GM19463 (cell line): ENCODE results near the gene ABTB1.
A peak's percentile ranks its signal among the peaks of the same experiment; 100 is the strongest.

Source experiments
- ATAC-seq: cut with Tn5 transposase; IDR thresholded peaks from one replicate; pipeline ENCODE4 v1.9.1; 2021; ENCODE audit warnings: mild to moderate bottlenecking, moderate library complexity; ENCODE audit not compliant: unreplicated experiment

The ABTB1 gene

GRCh38 chr3:127672429-127673190 lies at the start of gene ABTB1:
Gene ABTB1 (plus strand): TSS chr3:127672952. CDS start chr3:127673026, 74 bp downstream.
- ATAC-seq: peak; percentile 79

DNA sequence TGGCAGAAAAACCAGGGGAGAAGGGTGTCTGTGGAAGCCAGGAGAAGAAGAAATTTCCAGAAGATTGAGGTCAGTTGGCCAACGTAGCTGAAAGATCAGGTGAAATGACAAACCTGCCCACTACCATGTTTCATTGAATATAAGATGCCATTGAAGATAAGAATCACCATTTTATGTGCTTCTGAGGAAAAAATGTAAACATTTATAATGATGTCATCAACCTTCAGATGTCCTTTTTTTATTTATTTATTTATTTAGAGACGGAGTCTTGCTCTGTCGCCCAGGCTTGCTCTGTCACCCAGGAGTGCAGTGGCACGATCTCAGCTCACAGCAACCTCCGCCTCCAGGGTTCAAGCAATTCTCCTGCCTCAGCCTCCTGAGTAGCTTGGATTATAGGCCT lies 48.7 kb upstream of the ABTB1 start:
- ATAC-seq: no peak

DNA sequence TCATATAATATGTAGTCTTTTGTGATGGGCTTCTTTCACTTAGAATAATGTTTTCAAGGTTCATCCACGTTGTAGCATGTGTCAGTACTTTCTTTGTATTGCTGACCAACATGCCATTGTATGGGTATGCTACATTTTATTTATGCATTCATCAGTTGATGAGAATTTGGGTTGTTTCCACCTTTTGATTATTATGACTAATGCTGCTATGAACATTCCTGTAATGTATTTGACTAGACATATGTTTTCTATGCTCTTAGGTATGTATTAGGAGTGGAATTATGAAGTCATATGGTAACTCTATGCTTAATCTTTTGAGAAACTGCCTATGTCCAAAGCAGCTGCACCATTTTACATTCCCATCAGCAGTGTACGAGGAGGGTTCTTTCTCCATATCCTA lies 46.9 kb upstream of the ABTB1 start:
- ATAC-seq: no peak

DNA sequence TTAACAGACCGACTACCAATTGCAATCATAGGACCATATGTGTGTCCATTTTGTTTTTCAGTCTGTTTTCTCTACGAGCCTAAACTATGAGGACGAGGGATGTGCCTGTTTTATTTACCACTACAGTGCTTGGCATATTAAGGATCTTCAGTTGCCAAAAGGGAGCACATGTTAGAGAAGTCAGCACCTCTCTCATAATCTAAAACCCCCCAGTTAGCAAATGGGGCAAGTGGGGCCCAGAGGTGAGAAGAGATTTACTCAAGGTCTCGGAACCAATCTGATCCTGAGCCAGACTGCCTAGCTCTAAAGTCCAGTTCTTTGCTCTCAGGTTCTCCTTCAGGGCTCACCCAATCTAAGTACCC lies 44.3 kb upstream of the ABTB1 start:
- no peak for ATAC-seq

- no peak for ATAC-seq
Measured at GRCh38 chr3:127628788-127629466, 43.8 kb upstream of the ABTB1 start, which contains the start of gene PODXL2. Gene PODXL2 (plus strand): TSS chr3:127629185. CDS start chr3:127629220, 35 bp downstream.

GRCh38 chr3:127629467-127630403 lies 43.0 kb upstream of the ABTB1 start:
- ATAC-seq: no peak

- ATAC-seq: no peak
Measured at GRCh38 chr3:127630811-127631714, 41.7 kb upstream of the ABTB1 start.

DNA sequence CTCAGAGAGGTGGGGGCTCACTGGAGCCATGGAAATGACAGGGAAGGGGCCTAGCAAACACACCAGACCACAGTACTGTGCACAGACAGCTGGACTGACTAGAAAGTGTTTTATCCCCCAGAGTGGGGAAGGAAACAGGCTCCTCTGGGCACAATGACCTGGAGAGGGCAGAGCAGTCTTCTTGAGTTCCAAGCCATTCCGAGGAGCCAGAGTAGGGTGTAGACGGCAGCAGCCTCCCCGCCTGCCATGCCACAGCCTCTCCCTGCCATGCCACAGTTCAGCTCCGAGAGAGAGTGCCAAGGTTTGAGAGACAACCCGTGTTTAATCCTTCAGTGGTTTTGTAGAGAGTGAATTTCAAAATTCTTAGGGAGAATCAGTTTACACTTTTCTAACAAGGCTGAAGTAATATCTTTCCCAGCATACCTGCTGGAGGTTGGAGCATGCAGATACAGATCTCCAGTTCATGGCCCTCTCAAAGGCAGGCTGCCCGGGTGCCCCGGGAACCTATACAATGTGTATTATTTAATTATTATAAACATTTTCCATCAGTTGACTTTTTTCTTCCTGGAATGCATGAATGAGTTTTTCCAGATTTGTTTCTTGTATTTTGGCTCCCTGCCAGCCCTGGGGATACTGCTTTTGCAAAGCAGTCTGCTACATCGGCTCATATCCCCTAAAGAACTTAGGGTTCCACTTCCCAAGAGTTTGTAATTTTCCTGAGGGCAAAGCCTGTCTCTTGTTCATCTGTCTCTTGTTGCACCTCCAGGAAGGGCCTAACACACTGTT lies 40.5 kb upstream of the ABTB1 start:
- no peak for ATAC-seq

DNA sequence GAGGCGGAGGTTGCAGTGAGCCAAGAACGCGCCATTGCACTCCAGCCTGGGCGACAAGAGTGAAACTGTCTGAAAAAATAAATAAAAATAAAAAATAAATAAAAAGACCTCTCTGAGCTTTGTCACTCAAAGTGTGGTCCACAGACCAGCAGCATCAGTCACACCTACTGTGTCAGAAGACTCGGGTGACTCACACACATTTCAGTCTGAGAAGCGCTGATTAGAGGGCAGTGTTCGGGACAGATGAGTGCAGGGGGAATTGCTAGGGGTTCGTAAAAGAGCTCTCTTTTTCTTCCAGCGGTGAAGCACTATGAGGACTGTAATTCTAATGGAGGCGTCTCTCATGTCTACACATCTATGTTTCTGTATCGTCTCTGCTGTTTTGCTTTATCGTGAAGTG lies 38.1 kb upstream of the ABTB1 start:
- ATAC-seq: no peak

GRCh38 chr3:127637546-127637945 lies 35.2 kb upstream of the ABTB1 start:
- no peak for ATAC-seq

DNA sequence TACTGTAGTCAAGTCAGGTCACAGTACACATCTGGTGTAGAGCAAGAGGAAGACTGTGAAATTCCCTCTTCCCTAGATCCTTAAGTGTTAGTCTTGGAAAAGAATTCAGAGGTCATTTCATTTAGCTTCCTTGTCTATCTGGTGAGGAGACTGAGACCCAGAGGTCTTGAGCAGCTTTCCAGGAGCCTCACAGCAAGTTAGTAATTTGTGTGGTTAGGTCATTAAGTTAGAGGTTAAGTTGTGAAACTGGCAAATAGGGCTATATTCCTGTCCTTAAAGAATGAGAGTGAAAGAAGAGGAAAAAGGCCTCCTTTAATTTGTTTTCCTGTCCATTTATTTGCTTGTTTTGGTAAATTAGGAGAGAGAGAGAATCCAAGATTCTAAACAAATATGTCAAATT lies 34.8 kb upstream of the ABTB1 start:
- no peak for ATAC-seq

DNA sequence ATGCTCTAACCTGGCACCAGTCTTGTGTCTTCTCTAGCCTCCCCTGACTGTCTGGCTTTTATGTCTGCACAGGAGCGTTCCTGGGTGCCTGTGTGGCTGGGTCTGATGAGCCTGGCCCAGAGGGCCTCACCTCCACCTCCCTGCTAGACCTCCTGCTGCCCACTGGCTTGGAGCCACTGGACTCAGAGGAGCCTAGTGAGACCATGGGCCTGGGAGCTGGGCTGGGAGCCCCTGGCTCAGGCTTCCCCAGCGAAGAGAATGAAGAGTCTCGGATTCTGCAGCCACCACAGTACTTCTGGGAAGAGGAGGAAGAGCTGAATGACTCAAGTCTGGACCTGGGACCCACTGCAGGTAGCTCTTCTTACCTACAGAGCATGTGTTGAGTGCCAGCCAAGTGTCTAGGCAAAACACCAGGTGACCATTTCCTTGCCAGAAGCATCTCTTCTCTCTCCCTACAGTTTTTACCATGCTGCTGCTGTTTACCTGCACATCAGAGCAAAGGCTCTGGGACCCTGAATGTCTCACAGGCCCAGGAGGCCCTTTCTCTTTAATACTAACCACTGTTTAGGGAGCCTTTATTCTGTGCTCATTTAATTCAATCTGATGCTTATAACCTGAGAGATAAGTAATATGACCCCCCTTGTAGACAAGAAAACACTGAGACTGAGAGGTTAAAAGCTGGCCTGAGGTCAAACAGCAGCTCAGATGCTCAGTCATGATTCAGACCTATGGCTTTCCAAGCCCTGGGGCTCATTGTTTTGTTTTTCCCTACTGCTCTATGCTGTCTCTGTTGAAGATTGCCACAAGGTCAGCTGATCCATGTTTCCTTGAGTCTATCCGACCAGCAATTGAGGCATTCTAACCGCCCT lies 33.3 kb upstream of the ABTB1 start:
- no peak for ATAC-seq

DNA sequence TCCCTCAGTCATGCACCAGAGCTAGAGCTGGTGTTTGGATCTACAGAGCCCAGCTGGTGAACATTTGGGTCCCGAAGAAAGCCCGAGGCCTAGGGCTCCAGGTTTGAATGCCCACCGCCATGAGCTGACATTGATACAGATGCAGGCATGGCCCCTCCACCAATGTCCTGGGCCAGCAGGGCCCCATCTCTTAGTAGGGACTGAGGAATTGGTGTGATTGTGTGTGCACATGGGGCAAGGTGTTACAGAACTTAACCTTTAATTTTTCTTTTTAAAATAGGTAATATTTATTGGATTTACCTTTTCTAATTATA lies 32.8 kb upstream of the ABTB1 start:
- no peak for ATAC-seq

DNA sequence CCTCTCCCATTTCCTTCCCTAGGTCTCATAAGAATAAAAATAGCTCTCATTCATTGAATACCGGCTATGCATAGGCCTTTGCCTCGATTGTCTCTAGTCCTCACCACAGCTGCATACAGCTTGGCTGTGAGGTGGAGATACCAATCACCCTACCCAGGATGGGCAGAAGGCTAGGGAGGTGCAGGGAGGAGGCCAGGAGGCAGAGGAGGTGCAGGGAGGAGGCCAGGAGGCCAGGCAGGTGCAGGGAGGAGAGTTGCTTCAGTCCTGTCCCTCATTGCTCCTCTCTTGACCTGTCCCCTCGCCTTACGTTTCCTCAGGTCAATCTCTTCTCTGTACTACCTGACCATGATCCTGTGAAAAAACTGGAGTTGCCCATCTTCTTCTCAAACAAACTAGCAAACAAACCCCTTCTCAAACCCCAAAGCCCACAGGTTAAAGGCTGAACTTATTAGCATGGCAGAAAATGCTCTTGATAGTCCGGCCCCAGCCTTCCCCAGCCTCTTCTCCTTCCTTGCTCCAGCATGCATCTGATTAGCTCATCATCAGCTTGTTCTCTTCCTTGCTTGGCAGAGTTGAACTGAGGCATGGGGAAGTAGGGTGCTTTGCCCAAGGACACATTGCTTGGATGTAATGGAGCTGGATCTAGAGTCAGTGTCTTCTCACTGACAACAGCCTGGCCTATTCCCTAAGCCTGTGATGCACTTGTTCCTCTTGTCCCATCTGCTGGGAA lies 27.9 kb upstream of the ABTB1 start:
- ATAC-seq: no peak

GRCh38 chr3:127645371-127646015 lies 27.3 kb upstream of the ABTB1 start:
- no peak for ATAC-seq

- no peak for ATAC-seq
Measured at GRCh38 chr3:127646501-127647046, 26.2 kb upstream of the ABTB1 start.

- ATAC-seq: no peak
Measured at GRCh38 chr3:127647166-127647844, 25.4 kb upstream of the ABTB1 start.
